ENCODE results near the gene NUDT3. TPM values are rescaled to one million over a fixed set of nuclear protein-coding genes. Genes with fewer than 3 reads are reported as not detected.
A peak's percentile ranks its signal among the peaks of the same experiment; 100 is the strongest.

Gene NUDT3
- total RNA-seq, 4 donors from 2014 or later: 32.2 to 66.3 (median 46.9) TPM

GRCh38 chr6:34383656-34384320, 8.7 kb downstream of the NUDT3 start:
- Histone ChIP-seq H3K4me3 (no peak overlapping the region), H3K36me3 (no peaks in the 10 kb centered on the region), H3K9me3 (no peaks in the 10 kb centered on the region), H3K4me1 (peaks cover 0 to 54% (median 16%) of the 10 kb centered on the region in 3 donors), H3K27ac (peak overlapping the region in 3 of 4 donors; percentile 46 to 64 (median 63)), H3K27me3 (no peaks in the 10 kb centered on the region)
- peak; percentile 46 for ATAC-seq
- TF ChIP-seq POLR2AphosphoS5 (IDR thresholded peaks at IDR 0.05): no peak
- no peak for TF ChIP-seq CTCF (IDR thresholded peaks at IDR 0.05)
- no peak for TF ChIP-seq POLR2A (IDR thresholded peaks at IDR 0.05)
- TF ChIP-seq EP300 (IDR thresholded peaks at IDR 0.05): no peak
- WGBS, 2 donors (ENCODE audit: low coverage in 1 of 2): 58 to 72% methylated on average over 3 to 6 of the region's 6 CpGs

- no peak for ATAC-seq
- H3K36me3 ChIP-seq: no peaks in the 10 kb centered on the region
- peaks cover 0 to 48% (median 16%) of the 10 kb centered on the region in 3 donors for H3K4me1 ChIP-seq
- no peaks in the 10 kb centered on the region for H3K27me3 ChIP-seq
- no peaks in the 10 kb centered on the region for H3K9me3 ChIP-seq
- WGBS, 2 donors (ENCODE audit: low coverage in 1 of 2): 52 to 54% methylated on average over 3 of the region's 3 CpGs
- TF ChIP-seq CTCF (IDR thresholded peaks at IDR 0.05) (no peak), POLR2A (IDR thresholded peaks at IDR 0.05) (no peak), EP300 (IDR thresholded peaks at IDR 0.05) (no peak), POLR2AphosphoS5 (IDR thresholded peaks at IDR 0.05) (no peak)
- H3K27ac ChIP-seq: peak overlapping the region in 2 of 4 donors; percentile 46 to 64
- no peak overlapping the region for H3K4me3 ChIP-seq
Measured at GRCh38 chr6:34383161-34383631, 9.3 kb downstream of the NUDT3 start.

GRCh38 chr6:34381081-34381480, 11.4 kb downstream of the NUDT3 start:
- H3K4me1 ChIP-seq: peaks cover 0 to 32% (median 15%) of the 10 kb centered on the region in 3 donors
- WGBS, 2 donors (ENCODE audit: low coverage in 1 of 2): 76% methylated on average over 5 of the region's 5 CpGs; no CpG with 5 or more reads in 1 of the 2 donors
- no peak overlapping the region for H3K4me3 ChIP-seq
- TF ChIP-seq POLR2A (IDR thresholded peaks at IDR 0.05): no peak
- TF ChIP-seq POLR2AphosphoS5 (IDR thresholded peaks at IDR 0.05): no peak
- TF ChIP-seq EP300 (IDR thresholded peaks at IDR 0.05): no peak
- no peak for TF ChIP-seq CTCF (IDR thresholded peaks at IDR 0.05)
- H3K27me3 ChIP-seq: no peaks in the 10 kb centered on the region
- H3K9me3 ChIP-seq: no peaks in the 10 kb centered on the region
- no peaks in the 10 kb centered on the region for H3K36me3 ChIP-seq
- no peak overlapping the region for H3K27ac ChIP-seq
- no peak for ATAC-seq

- 83 to 100% methylated on average over 2 of the region's 2 CpGs for WGBS, 2 donors (ENCODE audit: low coverage in 1 of 2)
Measured at GRCh38 chr6:34378470-34378869, 14.0 kb downstream of the NUDT3 start.

More at GRCh38 chr6:34378470-34378869, 14.0 kb downstream of the NUDT3 start:
- peaks cover 0 to 25% (median 3%) of the 10 kb centered on the region in 3 donors for H3K4me1 ChIP-seq
- H3K9me3 ChIP-seq: no peaks in the 10 kb centered on the region
- H3K27me3 ChIP-seq: no peaks in the 10 kb centered on the region
- ATAC-seq: no peak
- H3K27ac ChIP-seq: no peak overlapping the region
- H3K4me3 ChIP-seq: no peak overlapping the region
- no peak for TF ChIP-seq EP300 (IDR thresholded peaks at IDR 0.05)
- TF ChIP-seq CTCF (IDR thresholded peaks at IDR 0.05): no peak
- no peak for TF ChIP-seq POLR2AphosphoS5 (IDR thresholded peaks at IDR 0.05)
- no peak for TF ChIP-seq POLR2A (IDR thresholded peaks at IDR 0.05)
- no peaks in the 10 kb centered on the region for H3K36me3 ChIP-seq

Measured in gastroesophageal sphincter (tissue), 4 donors.